ACHN (cell line): ENCODE measurements around the gene CHRNA10.

ENCODE experiments used
- DNase-seq: peaks from one replicate; pipeline ENCODE4 v3.0.0-alpha.2; 2015
- in situ Hi-C: cut with HindIII; loops from 2 replicates; pipeline ENCODE4 v1.10.0; 2017; ENCODE audit warnings: low sequenced_read_pairs, low pct_ligation_motif_present, low pct_unique_long_range_greater_than_20kb

Gene CHRNA10

GRCh38 chr11:3641701-3642070, 29.5 kb downstream of the CHRNA10 start, which contains the start of gene ART5:
Gene ART5, minus strand, starts transcription at chr11:3641992. Its CDS starts 130 bp downstream, at chr11:3641862.
- DNase-seq = no peak
- in situ Hi-C loops = no loop called here

- no peak for DNase-seq
- in situ Hi-C loops = no loop called here
Observed at GRCh38 chr11:3641191-3641590, 30.0 kb downstream of the CHRNA10 start.

GRCh38 chr11:3639841-3640240, 31.3 kb downstream of the CHRNA10 start:
- in situ Hi-C loops = no loop called here
- no peak for DNase-seq

GRCh38 chr11:3638513-3638912, 32.7 kb downstream of the CHRNA10 start:
- DNase-seq = no peak
- in situ Hi-C loops = no loop called here

GRCh38 chr11:3637201-3637600, 34.0 kb downstream of the CHRNA10 start:
- in situ Hi-C loops = no loop called here

GRCh38 chr11:3635641-3636375, 35.4 kb downstream of the CHRNA10 start:
- no peak for DNase-seq

More at GRCh38 chr11:3637201-3637600, 34.0 kb downstream of the CHRNA10 start:
- DNase-seq = no peak

GRCh38 chr11:3632070-3632660, 39.0 kb downstream of the CHRNA10 start:
- in situ Hi-C loops = no loop called here
- no peak for DNase-seq

More at GRCh38 chr11:3635641-3636375, 35.4 kb downstream of the CHRNA10 start:
- in situ Hi-C loops = no loop called here

GRCh38 chr11:3631331-3631730, 39.9 kb downstream of the CHRNA10 start:
- in situ Hi-C loops = no loop called here
- DNase-seq = no peak

- in situ Hi-C loops = no loop called here
- DNase-seq = peak; percentile 92
Observed at GRCh38 chr11:3627291-3627690, 43.9 kb downstream of the CHRNA10 start.

- in situ Hi-C loops = no loop called here
- no peak for DNase-seq
Observed at GRCh38 chr11:3626250-3626960, 44.8 kb downstream of the CHRNA10 start.

GRCh38 chr11:3623767-3624458, 47.3 kb downstream of the CHRNA10 start:
- in situ Hi-C loops = no loop called here
- DNase-seq = no peak

GRCh38 chr11:3623121-3623520, 48.1 kb downstream of the CHRNA10 start:
- in situ Hi-C loops = no loop called here
- DNase-seq = no peak

GRCh38 chr11:3622521-3622920, 48.7 kb downstream of the CHRNA10 start:
- in situ Hi-C loops = no loop called here
- no peak for DNase-seq

- DNase-seq = no peak
- in situ Hi-C loops = no loop called here
Observed at GRCh38 chr11:3617990-3618389, 53.2 kb downstream of the CHRNA10 start.

GRCh38 chr11:3616721-3617460, 54.3 kb downstream of the CHRNA10 start:
- DNase-seq = no peak
- in situ Hi-C loops = no loop called here

GRCh38 chr11:3615998-3616397, 55.2 kb downstream of the CHRNA10 start:
- DNase-seq = no peak
- in situ Hi-C loops = no loop called here
